Right atrium auricular region (tissue), 2 donors: Measurements from ENCODE around the gene ASIP. TPM values are rescaled to one million over a fixed set of nuclear protein-coding genes. Genes with fewer than 3 reads are reported as not detected.
"Not testable (repeated sequence)": the region's sequence is repeated elsewhere in the genome, so short reads cannot be mapped to it uniquely, and the experiment has no call there.

ENCODE experiments used
- DNase-seq: peaks from one replicate; pipeline ENCODE4 v3.0.0-alpha.2; 2019; ENCODE audit warnings: low spot score
- H3K27ac ChIP-seq, 2 donors: fragments of 200-600 bp; sonication (generic); 1 replicate in 1 of 2; 2 replicates in 1 of 2; pipeline ENCODE4 v1.5.1; 2016 to 2019
- H3K27me3 ChIP-seq, 2 donors: fragments of 200-600 bp; sonication (generic); one replicate each; pipeline versions ENCODE4 v1.5.1 to v1.6.0; 2017 to 2019
- H3K36me3 ChIP-seq: fragments of 200-600 bp; sonication (generic); one replicate; pipeline ENCODE4 v1.5.1; 2016
- H3K4me1 ChIP-seq, 2 donors: fragments of 200-600 bp; sonication (generic); one replicate each; pipeline versions ENCODE4 v1.5.1 to v1.6.0; 2017 to 2019
- H3K4me3 ChIP-seq, 2 donors: fragments of 200-600 bp; sonication (generic); 1 replicate in 1 of 2; 2 replicates in 1 of 2; pipeline ENCODE4 v1.5.1; 2017 to 2019; ENCODE audit warnings: mild to moderate bottlenecking in 1 of 2, moderate library complexity in 1 of 2
- H3K9me3 ChIP-seq, 2 donors: fragments of 200-600 bp; sonication (generic); one replicate each; pipeline ENCODE4 v1.5.1; 2019
- total RNA-seq, 2 donors: library from RNA; depleted of rRNA; stranded (reverse); fragments of >200 nt; gene quantifications; one replicate each; pipeline ENCODE4 v1.1.0, GENCODE V29; 2016
- TF ChIP-seq, protein P1 (sequence below), 2 donors: fragments of 200-600 bp; sonication (generic); IDR thresholded peaks; one replicate each; pipeline ENCODE4 v1.5.1; 2019; ENCODE audit warnings: antibody characterized with exemption in 2 of 2

The ASIP gene
- total RNA-seq, 2 donors from 2014 or later: 2.7 TPM; not detected in 1

DNA sequence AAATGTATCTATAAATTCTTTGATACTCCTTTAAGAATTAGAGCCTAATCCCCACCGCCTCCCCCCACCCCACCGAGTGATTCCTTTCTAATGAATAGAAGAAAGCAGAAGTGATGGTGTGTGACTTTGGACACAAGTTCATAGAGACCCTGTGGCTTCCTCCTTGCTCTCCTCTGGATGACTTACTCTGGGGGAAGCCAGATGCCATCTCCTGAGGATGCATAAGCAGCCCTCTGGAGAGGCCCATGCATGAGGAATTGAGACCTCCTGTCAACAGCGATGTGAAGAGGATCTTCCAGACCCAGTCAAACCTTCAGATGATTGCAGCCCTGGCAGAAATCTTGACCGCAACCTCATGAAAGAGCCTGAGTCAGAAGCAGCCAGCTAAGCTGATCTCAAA, 40.8 kb downstream of the ASIP start:
- TF ChIP-seq, protein P1, sequence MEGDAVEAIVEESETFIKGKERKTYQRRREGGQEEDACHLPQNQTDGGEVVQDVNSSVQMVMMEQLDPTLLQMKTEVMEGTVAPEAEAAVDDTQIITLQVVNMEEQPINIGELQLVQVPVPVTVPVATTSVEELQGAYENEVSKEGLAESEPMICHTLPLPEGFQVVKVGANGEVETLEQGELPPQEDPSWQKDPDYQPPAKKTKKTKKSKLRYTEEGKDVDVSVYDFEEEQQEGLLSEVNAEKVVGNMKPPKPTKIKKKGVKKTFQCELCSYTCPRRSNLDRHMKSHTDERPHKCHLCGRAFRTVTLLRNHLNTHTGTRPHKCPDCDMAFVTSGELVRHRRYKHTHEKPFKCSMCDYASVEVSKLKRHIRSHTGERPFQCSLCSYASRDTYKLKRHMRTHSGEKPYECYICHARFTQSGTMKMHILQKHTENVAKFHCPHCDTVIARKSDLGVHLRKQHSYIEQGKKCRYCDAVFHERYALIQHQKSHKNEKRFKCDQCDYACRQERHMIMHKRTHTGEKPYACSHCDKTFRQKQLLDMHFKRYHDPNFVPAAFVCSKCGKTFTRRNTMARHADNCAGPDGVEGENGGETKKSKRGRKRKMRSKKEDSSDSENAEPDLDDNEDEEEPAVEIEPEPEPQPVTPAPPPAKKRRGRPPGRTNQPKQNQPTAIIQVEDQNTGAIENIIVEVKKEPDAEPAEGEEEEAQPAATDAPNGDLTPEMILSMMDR (IDR thresholded peaks at IDR 0.05): no peak
- Histone ChIP-seq H3K4me3 (no peak overlapping the region), H3K9me3 (no peaks in the 10 kb centered on the region), H3K4me1 (no peaks in the 10 kb centered on the region), H3K27ac (no peak overlapping the region), H3K36me3 (peaks cover 65% of the 10 kb centered on the region), H3K27me3 (no peaks in the 10 kb centered on the region)
- DNase-seq: no peak

DNA sequence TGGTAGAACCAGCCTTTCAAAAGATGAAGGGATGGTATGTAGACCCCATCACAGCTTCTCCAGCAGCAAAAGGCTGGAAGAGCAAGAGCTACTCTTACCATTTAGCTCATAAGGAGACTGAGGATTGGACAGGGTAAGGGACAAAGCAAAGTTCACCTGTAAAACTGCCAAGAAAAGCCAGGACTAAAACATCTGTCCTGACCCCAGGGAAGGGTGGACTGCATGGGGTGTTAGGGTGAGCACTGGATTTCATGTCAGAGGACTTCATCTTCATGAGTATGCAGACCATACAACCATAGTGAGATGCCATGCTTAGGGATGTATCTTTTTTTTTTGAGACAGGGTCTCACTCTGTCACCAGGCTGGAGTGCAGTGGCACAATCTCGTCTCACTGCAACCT, 42.6 kb downstream of the ASIP start:
- Histone ChIP-seq H3K36me3 (peaks cover 64% of the 10 kb centered on the region), H3K4me3 (no peak overlapping the region), H3K27ac (no peak overlapping the region), H3K9me3 (no peaks in the 10 kb centered on the region), H3K4me1 (no peaks in the 10 kb centered on the region), H3K27me3 (no peaks in the 10 kb centered on the region)
- TF ChIP-seq, protein P1 (IDR thresholded peaks at IDR 0.05): no peak
- no peak for DNase-seq

DNA sequence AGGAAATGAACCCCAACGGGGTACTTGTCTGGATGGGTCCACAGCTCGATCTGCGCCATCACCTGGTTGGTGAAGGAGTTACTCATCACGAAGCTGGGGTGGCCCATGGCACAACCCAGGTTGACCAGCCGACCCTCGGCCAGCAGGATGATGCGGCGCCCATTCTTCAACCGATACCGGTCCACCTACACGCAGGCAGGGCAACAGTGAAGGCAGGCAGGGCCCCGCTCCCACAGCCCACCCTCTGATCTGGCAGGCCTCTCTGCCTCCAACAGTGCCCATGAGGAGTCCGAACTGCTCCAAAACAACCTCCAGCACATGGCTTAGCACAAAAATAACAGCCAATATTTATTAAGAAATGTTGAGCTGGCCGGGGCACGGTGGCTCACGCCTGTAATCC, 44.2 kb downstream of the ASIP start:
- no peaks in the 10 kb centered on the region for H3K4me1 ChIP-seq
- H3K27me3 ChIP-seq: no peaks in the 10 kb centered on the region
- no peaks in the 10 kb centered on the region for H3K9me3 ChIP-seq
- H3K4me3 ChIP-seq: no peak overlapping the region
- no peak overlapping the region for H3K27ac ChIP-seq
- H3K36me3 ChIP-seq: peaks cover 69% of the 10 kb centered on the region
- DNase-seq: no peak
- TF ChIP-seq, protein P1 (IDR thresholded peaks at IDR 0.05): no peak

- H3K27me3 ChIP-seq, H3K27ac ChIP-seq, H3K4me1 ChIP-seq, DNase-seq, H3K4me3 ChIP-seq, H3K9me3 ChIP-seq: not testable (repeated sequence)
- peaks cover 72% of the 10 kb centered on the region for H3K36me3 ChIP-seq
Measured at GRCh38 chr20:34287500-34287899, 46.3 kb downstream of the ASIP start.

GRCh38 chr20:34290471-34290870, 49.2 kb downstream of the ASIP start:
- Histone ChIP-seq H3K9me3 (no peaks in the 10 kb centered on the region), H3K4me3 (no peak overlapping the region), H3K4me1 (no peaks in the 10 kb centered on the region), H3K27me3 (no peaks in the 10 kb centered on the region), H3K36me3 (peaks cover 50% of the 10 kb centered on the region), H3K27ac (no peak overlapping the region)
- TF ChIP-seq, protein P1 (IDR thresholded peaks at IDR 0.05): no peak
- DNase-seq: no peak

GRCh38 chr20:34292496-34292895, 51.3 kb downstream of the ASIP start:
- H3K27ac ChIP-seq: no peak overlapping the region
- no peaks in the 10 kb centered on the region for H3K9me3 ChIP-seq
- H3K27me3 ChIP-seq: no peaks in the 10 kb centered on the region
- DNase-seq: no peak
- peaks cover 41% of the 10 kb centered on the region for H3K36me3 ChIP-seq
- H3K4me3 ChIP-seq: no peak overlapping the region
- TF ChIP-seq, protein P1 (IDR thresholded peaks at IDR 0.05): no peak
- no peaks in the 10 kb centered on the region for H3K4me1 ChIP-seq
